Heart left ventricle (tissue), 13 donors: ENCODE results near the gene JOSD2.

Experiments used
- CTCF ChIP-seq, 12 donors: fragments of 200-600 bp; sonication (generic) in 4 of 12; IDR thresholded peaks; one replicate each; pipeline versions ENCODE4 v1.5.0 to v1.8.0; 2018 to 2022; ENCODE audit warnings: antibody characterized with exemption in 12 of 12, mild to moderate bottlenecking in 5 of 12
- POLR2A ChIP-seq, 2 donors: fragments of 450-650 bp; IDR thresholded peaks; one replicate each; pipeline ENCODE4 v1.6.1; 2017; ENCODE audit warnings: antibody characterized with exemption in 2 of 2, mild to moderate bottlenecking in 2 of 2, moderate library complexity in 2 of 2
- donor health status: ischemic (EF 13 %, LVEDD 7.1; RV severe dilation, severe dysfunction).
- donor health status: DM: no; HTN: yes; CAD: no.
- donor health status: DM: no; HTN: no; CAD: no.
- donor health status: ischemic (EF 25% LVEDD 6.9; RV normal size, moderate dysfunction).
- donor health status: ischemic (EF 25% LVEDD 5.7; RV mildly dilated, moderate dysfunction).
- donor health status: ischemic (EF 35%, LVEDD 5.7; RV mildly dilated, moderate dysfunction).
- donor health status: nonischemic (EF 11% LVEDD 7.7; RV severe dilation, severe dysfunction).
- donor health status: DM: yes; HTN: yes; CAD: no.
- donor health status: PGD.
- donor health status: ischemic (EF 29% LVEDD 5.4; RV normal size, mild dysfunction).
- donor health status: nonischemic (EF 23%, LVEDD 6.1; RV moderate dilation, normal function).

- TF ChIP-seq CTCF (IDR thresholded peaks at IDR 0.05) (no peak), POLR2A (IDR thresholded peaks at IDR 0.05) (peak; percentile 20 to 76)
These were observed 9.2 kb downstream of the JOSD2 start for GRCh38 chr19:50501568-50502475.
